ENCODE data around the gene SLC6A4. TPM values are rescaled to one million over a fixed set of nuclear protein-coding genes. Genes with fewer than 3 reads are reported as not detected.

The SLC6A4 gene
- polyA plus RNA-seq, 1 of the 3 experiments (the other 2 are of a cell fraction), result 0.12 TPM

GRCh38 chr17:30225112-30225511 lies 10.4 kb downstream of the SLC6A4 start (continued):
- TF ChIP-seq REST (IDR thresholded peaks at IDR 0.05; ENCODE audit: low read depth, low read length), result no peak
- no peak for TF ChIP-seq CHD2 (IDR thresholded peaks at IDR 0.05; ENCODE audit: low read length, partially characterized antibody)
- no peak for TF ChIP-seq RXRA (IDR thresholded peaks at IDR 0.05; ENCODE audit: borderline replicate concordance, low read depth)

- Histone ChIP-seq H2AFZ (ENCODE audit: low read depth) (no peak overlapping the region), H3K4me2 (no peak overlapping the region), H3K27me3 (ENCODE audit: insufficient read depth) (no peaks in the 10 kb centered on the region), H3F3A (replicated peaks; ENCODE audit: insufficient read depth) (no peaks in the 10 kb centered on the region), H4K20me1 (ENCODE audit: insufficient read depth) (no peaks in the 10 kb centered on the region), H3K36me3 (replicated peaks in 1 of 2; ENCODE audit: control insufficient read depth in 1 of 2, insufficient read depth in 2 of 2, low read length in 1 of 2) (no peaks in the 10 kb centered on the region), H3K79me2 (ENCODE audit: insufficient read depth) (no peaks in the 10 kb centered on the region), H3K4me3 (ENCODE audit: low read depth in 2 of 2, low read length in 1 of 2) (no peak overlapping the region), H3K9me2 (no peaks in the 10 kb centered on the region), H3K27ac (ENCODE audit: low read depth in 2 of 2, low read length in 1 of 2) (no peak overlapping the region), H3K4me1 (ENCODE audit: control insufficient read depth in 1 of 2, insufficient read depth in 2 of 2, low read depth in 1 of 2, low read length in 1 of 2) (no peaks in the 10 kb centered on the region), H3K9ac (no peak overlapping the region), H3K9me3 (no peaks in the 10 kb centered on the region)
- 67% methylated on average over 8 of the region's 8 CpGs for WGBS (ENCODE audit: low lambda C conversion rate)
- CTCF ChIA-PET, result interaction anchor here (0.7 to 2.2 kb wide), 4 partner anchors 9 to 99 kb away, joined by 3 to 7 read pairs (median 4); no protein-coding TSS in a partner anchor
- DNase-seq, result no peak
- POLR2A ChIA-PET, result no interaction called here
- no peak for TF ChIP-seq SIN3A (IDR thresholded peaks at IDR 0.05; ENCODE audit: borderline replicate concordance, low read depth, low read length)
- no peak for TF ChIP-seq YY1 (IDR thresholded peaks at IDR 0.05; ENCODE audit: low read depth)
- no peak for TF ChIP-seq TEAD4 (IDR thresholded peaks at IDR 0.05; ENCODE audit: borderline replicate concordance, insufficient read depth)
- no peak for TF ChIP-seq TAF1 (IDR thresholded peaks at IDR 0.05; ENCODE audit: borderline replicate concordance, low read depth, low read length)
Observed at GRCh38 chr17:30224419-30224960, 11.0 kb downstream of the SLC6A4 start.

- Histone ChIP-seq H3K9ac (no peak overlapping the region), H3K9me2 (no peaks in the 10 kb centered on the region), H4K20me1 (ENCODE audit: insufficient read depth) (no peaks in the 10 kb centered on the region), H3K27ac (ENCODE audit: low read depth in 2 of 2, low read length in 1 of 2) (no peak overlapping the region), H3K4me2 (no peak overlapping the region), H3F3A (replicated peaks; ENCODE audit: insufficient read depth) (no peaks in the 10 kb centered on the region), H3K79me2 (ENCODE audit: insufficient read depth) (no peaks in the 10 kb centered on the region), H3K9me3 (no peaks in the 10 kb centered on the region), H2AFZ (ENCODE audit: low read depth) (no peak overlapping the region), H3K27me3 (ENCODE audit: insufficient read depth) (no peaks in the 10 kb centered on the region), H3K36me3 (replicated peaks in 1 of 2; ENCODE audit: control insufficient read depth in 1 of 2, insufficient read depth in 2 of 2, low read length in 1 of 2) (no peaks in the 10 kb centered on the region), H3K4me1 (ENCODE audit: control insufficient read depth in 1 of 2, insufficient read depth in 2 of 2, low read depth in 1 of 2, low read length in 1 of 2) (no peaks in the 10 kb centered on the region), H3K4me3 (ENCODE audit: low read depth in 2 of 2, low read length in 1 of 2) (no peak overlapping the region)
- WGBS (ENCODE audit: low lambda C conversion rate), result 76% methylated on average over 13 of the region's 13 CpGs
- no peak for DNase-seq
- no peak for TF ChIP-seq ZBTB33 (IDR thresholded peaks at IDR 0.05; ENCODE audit: borderline replicate concordance, low read depth)
- TF ChIP-seq ELF1 (IDR thresholded peaks at IDR 0.05), result no peak
- TF ChIP-seq RCOR1 (IDR thresholded peaks at IDR 0.05; ENCODE audit: low read length), result no peak
- no peak for TF ChIP-seq FOXM1 (IDR thresholded peaks at IDR 0.05; ENCODE audit: low read depth)
- TF ChIP-seq GABPA (IDR thresholded peaks at IDR 0.05; ENCODE audit: low read depth), result no peak
- TF ChIP-seq NFIC (IDR thresholded peaks at IDR 0.05; ENCODE audit: borderline replicate concordance), result no peak
- TF ChIP-seq NRF1 (IDR thresholded peaks at IDR 0.05; ENCODE audit: low read depth, low read length), result no peak
- no peak for TF ChIP-seq CHD2 (IDR thresholded peaks at IDR 0.05; ENCODE audit: low read length, partially characterized antibody)
- no peak for TF ChIP-seq MEF2A (IDR thresholded peaks at IDR 0.05; ENCODE audit: borderline replicate concordance, low read depth)
- no peak for TF ChIP-seq TCF12 (IDR thresholded peaks at IDR 0.05)
- TF ChIP-seq TEAD4 (IDR thresholded peaks at IDR 0.05; ENCODE audit: borderline replicate concordance, insufficient read depth), result no peak
- no peak for TF ChIP-seq RFX5 (IDR thresholded peaks at IDR 0.05; ENCODE audit: low read length)
- ChIA-PET CTCF (interaction anchor here (1.6 to 2.0 kb wide), 2 partner anchors 10 to 13 kb away, joined by 5 read pairs; no protein-coding TSS in a partner anchor), POLR2A (no interaction called here)
Observed at GRCh38 chr17:30222721-30223175, 12.7 kb downstream of the SLC6A4 start.
